BLaER1 treated with 17β-estradiol and CSF1 and Interleukin-3, amounts not matched to agents 10 nM and 100 nM (cell line): ENCODE results near the gene HCFC1.

Source experiments
- H3K27ac ChIP-seq, 11 experiments: shearing (Covaris generic); formaldehyde crosslinking; 2 replicates each; pipeline ENCODE4 v1.8.1; 2022
- H3K27me3 ChIP-seq, 11 experiments: shearing (Covaris generic); formaldehyde crosslinking; 2 replicates each; pipeline ENCODE4 v1.8.1; 2022
- H3K36me3 ChIP-seq, 11 experiments: shearing (Covaris generic); formaldehyde crosslinking; 2 replicates each; pipeline ENCODE4 v1.8.1; 2022
- H3K4me1 ChIP-seq, 10 experiments: shearing (Covaris generic); formaldehyde crosslinking; 2 replicates each; pipeline ENCODE4 v1.8.1; 2022
- H3K4me2 ChIP-seq, 11 experiments: shearing (Covaris generic); formaldehyde crosslinking; 2 replicates each; pipeline ENCODE4 v1.8.1; 2022
- H3K4me3 ChIP-seq, 10 experiments: shearing (Covaris generic); formaldehyde crosslinking; 2 replicates each; pipeline ENCODE4 v1.8.1; 2022
- H3K9ac ChIP-seq, 11 experiments: shearing (Covaris generic); formaldehyde crosslinking; 2 replicates each; pipeline ENCODE4 v1.8.1; 2022
- H3K9me3 ChIP-seq, 11 experiments: shearing (Covaris generic); formaldehyde crosslinking; replicated peaks in 1 of 11; 2 replicates each; pipeline ENCODE4 v1.8.1; 2022
- H4K20me1 ChIP-seq, 11 experiments: shearing (Covaris generic); formaldehyde crosslinking; 2 replicates each; pipeline ENCODE4 v1.8.1; 2022
- Cebpa-rat ChIP-seq, 11 experiments: shearing (Covaris generic); IDR thresholded peaks; 2 replicates each; pipeline ENCODE4 v1.8.1; 2022

Gene HCFC1

DNA sequence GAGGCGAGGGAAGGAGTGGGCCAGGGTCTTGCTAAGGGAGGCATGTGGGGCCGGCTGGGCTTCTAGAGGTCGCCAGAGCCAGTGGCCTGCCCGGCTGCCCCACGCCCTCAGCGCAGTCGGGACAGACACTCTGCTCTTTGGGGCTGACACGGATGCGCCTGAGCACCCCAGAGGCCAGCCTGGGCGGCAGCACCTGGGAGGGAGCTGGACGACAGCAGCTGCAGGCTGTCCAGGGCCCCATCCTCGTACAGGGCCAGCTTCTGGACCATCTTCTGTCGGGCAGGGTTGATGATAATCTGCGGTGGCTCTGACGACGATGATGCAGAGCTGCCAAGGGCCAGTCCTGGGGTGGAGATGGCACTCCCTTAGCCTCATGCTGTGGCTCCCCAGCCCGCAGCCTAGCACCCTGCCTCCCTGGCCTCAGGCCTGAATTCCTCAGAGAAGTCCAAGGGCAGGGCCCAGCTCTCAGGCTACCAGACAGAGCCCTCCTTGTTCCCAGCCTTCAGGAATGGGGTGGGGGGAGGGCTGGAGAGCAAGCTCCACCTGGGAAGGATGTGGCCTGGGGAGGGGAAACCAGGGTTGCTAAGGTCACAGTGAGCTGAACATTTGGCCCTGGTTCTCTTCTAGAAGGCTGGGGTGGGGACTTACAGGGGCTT, 40.8 kb upstream of the HCFC1 start:
- peaks cover 84 to 100% (median 97%) of the 10 kb centered on the region in 11 experiments for H3K27me3 ChIP-seq
- H3K9me3 ChIP-seq, result no peaks in the 10 kb centered on the region
- H3K27ac ChIP-seq, result peak overlapping the region in 9 of 11 experiments; percentile 27 to 68 (median 57); a peak in 16 of 22 replicates
- H3K4me2 ChIP-seq, result peak overlapping the region; percentile 53 to 83 (median 73)
- peaks cover 22 to 96% (median 76%) of the 10 kb centered on the region in 11 experiments; a peak in 21 of 22 replicates for H4K20me1 ChIP-seq
- H3K36me3 ChIP-seq, result peaks cover 44 to 71% (median 64%) of the 10 kb centered on the region in 11 experiments
- peaks cover 64 to 99% (median 92%) of the 10 kb centered on the region in 10 experiments for H3K4me1 ChIP-seq
- peak overlapping the region in 10 of 11 experiments; percentile 25 to 72 (median 55); a peak in 17 of 22 replicates for H3K9ac ChIP-seq
- TF ChIP-seq Cebpa-rat (IDR thresholded peaks at IDR 0.05), result no peak
- peak overlapping the region in 1 of 10 experiments; percentile 11; a peak in 1 of 20 replicates for H3K4me3 ChIP-seq

DNA sequence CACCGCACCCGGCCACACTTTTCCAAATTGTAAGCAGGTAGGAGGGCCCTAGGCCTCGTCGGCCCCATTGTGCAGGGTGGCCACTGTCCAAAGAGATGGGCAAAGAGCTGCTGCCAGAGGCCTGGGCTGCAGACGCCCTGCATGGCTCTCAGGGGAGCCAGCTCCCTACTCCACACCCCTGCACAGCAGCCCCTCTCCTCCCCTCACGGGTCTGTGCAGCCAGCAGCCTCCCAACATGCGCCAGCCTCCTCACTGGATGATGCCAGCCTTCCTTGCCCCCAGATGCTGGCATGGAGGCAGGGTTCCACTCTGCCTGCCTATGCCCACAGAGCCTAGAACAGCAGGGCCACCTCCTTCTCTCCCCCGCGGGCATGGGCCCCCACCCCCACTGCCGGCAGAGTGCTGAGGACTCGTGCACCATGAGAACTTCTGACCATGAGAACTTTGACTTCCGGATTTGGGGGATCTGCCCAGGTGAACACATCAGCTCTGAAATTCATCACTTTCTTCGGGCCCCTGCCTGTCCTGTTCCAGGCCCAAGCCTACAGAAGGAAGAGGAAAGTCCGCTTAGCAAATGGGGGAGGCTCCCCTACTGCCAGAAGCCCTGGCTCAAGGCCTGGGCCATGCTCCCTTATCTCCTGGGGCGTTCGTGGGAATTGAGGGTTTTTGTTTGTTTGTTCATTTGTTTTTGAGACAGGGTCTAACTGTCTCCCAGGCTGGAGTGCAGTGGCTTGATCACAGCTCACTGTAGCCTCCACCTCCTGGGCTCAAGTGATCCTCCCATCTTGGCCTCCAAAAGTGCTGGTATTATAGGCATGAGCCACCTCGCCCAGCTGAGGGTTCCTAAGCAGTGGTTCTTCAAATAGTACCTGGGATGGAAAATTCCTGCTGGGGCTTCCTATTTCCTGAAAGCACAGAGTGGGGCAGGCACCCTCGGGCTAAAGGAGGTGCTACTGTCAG, 40.0 kb upstream of the HCFC1 start:
- peak overlapping the region in 6 of 11 experiments; percentile 38 to 68 (median 62); a peak in 6 of 22 replicates for H3K27ac ChIP-seq
- no peak overlapping the region for H3K4me3 ChIP-seq
- peak overlapping the region in 6 of 11 experiments; percentile 14 to 72 (median 56); a peak in 9 of 22 replicates for H3K9ac ChIP-seq
- H3K27me3 ChIP-seq, result peaks cover 91 to 100% (median 99%) of the 10 kb centered on the region in 11 experiments
- peaks cover 64 to 99% (median 92%) of the 10 kb centered on the region in 10 experiments for H3K4me1 ChIP-seq
- H4K20me1 ChIP-seq, result peaks cover 16 to 96% (median 68%) of the 10 kb centered on the region in 11 experiments; a peak in 21 of 22 replicates
- H3K36me3 ChIP-seq, result peaks cover 37 to 63% (median 56%) of the 10 kb centered on the region in 11 experiments
- no peaks in the 10 kb centered on the region for H3K9me3 ChIP-seq
- TF ChIP-seq Cebpa-rat (IDR thresholded peaks at IDR 0.05), result no peak
- H3K4me2 ChIP-seq, result peak overlapping the region in 8 of 11 experiments; percentile 18 to 83 (median 73); a peak in 6 of 22 replicates

GRCh38 chrX:154010330-154011087, 38.9 kb upstream of the HCFC1 start:
- Histone ChIP-seq H4K20me1 (peaks cover 9 to 92% (median 57%) of the 10 kb centered on the region in 11 experiments; a peak in 21 of 22 replicates), H3K27me3 (peaks cover 94 to 100% (median 99%) of the 10 kb centered on the region in 11 experiments), H3K4me3 (no peak overlapping the region), H3K4me2 (peak overlapping the region in 4 of 11 experiments; percentile 2 to 33 (median 15); a peak in 2 of 22 replicates), H3K27ac (peak overlapping the region in 1 of 11 experiments; percentile 10; a peak in 1 of 22 replicates), H3K36me3 (peaks cover 25 to 55% (median 45%) of the 10 kb centered on the region in 11 experiments), H3K9me3 (peaks cover 0 to 8% (median 0%) of the 10 kb centered on the region in 11 experiments; a peak in 1 of 22 replicates), H3K4me1 (peaks cover 64 to 95% (median 89%) of the 10 kb centered on the region in 10 experiments), H3K9ac (no peak overlapping the region; a peak in 1 of 22 replicates)
- TF ChIP-seq Cebpa-rat (IDR thresholded peaks at IDR 0.05), result no peak

DNA sequence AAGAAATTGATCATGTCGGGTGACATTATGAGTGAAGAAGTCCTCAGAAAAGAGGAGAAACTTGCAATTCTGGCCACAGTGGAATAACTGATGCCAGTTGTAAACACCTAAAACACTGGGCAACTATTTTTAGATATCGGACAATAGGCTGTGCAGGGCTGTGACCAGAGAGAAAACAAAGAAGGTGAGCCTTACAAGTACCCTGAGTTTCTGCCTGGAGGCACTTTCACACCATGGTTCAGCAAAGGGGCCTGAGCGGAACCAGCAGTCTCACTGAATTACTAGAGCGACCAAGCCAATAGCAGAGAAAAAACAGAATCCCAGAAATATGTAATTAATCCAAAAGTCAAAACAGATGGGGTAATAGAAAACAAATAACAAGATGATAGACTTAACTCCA, 36.9 kb upstream of the HCFC1 start:
- TF ChIP-seq Cebpa-rat (IDR thresholded peaks at IDR 0.05), result no peak
- Histone ChIP-seq H3K9ac (peak overlapping the region; percentile 21 to 61 (median 47); a peak in 13 of 22 replicates), H3K27ac (peak overlapping the region; percentile 32 to 85 (median 67); a peak in 19 of 22 replicates), H3K36me3 (peaks cover 18 to 38% (median 33%) of the 10 kb centered on the region in 11 experiments; a peak in 20 of 22 replicates), H3K4me3 (peak overlapping the region in 1 of 10 experiments; percentile 35; a peak in 2 of 20 replicates), H3K4me2 (peak overlapping the region; percentile 51 to 78 (median 68)), H3K4me1 (peaks cover 73 to 98% (median 88%) of the 10 kb centered on the region in 10 experiments), H3K9me3 (peaks cover 0 to 8% (median 0%) of the 10 kb centered on the region in 11 experiments; a peak in 1 of 22 replicates), H4K20me1 (peaks cover 0 to 72% (median 37%) of the 10 kb centered on the region in 11 experiments; a peak in 20 of 22 replicates), H3K27me3 (peaks cover 95 to 100% (median 99%) of the 10 kb centered on the region in 11 experiments)

DNA sequence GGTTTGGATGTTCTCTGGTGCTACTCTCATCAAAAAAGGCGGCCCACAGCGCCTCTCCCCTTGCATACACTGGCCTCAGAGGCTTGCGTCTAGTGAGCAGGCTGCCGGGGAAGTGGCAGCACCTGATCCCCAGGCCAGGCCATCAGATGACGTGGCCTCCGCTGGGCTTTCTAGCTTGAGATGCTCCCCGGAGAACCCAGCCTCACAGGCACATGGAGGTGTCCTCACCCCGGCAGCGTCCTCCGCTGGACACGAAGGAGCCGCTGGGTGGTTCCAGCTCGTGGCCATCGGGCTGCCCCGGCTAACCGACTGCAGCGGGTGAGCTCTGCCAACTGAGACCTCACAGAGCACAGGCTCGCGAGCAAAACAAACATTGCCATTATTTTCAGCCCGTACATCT, 35.3 kb upstream of the HCFC1 start:
- Histone ChIP-seq H3K9ac (peak overlapping the region in 5 of 11 experiments; percentile 27 to 61 (median 52); a peak in 6 of 22 replicates), H3K27ac (peak overlapping the region in 9 of 11 experiments; percentile 57 to 85 (median 67); a peak in 14 of 22 replicates), H3K4me1 (peaks cover 76 to 99% (median 88%) of the 10 kb centered on the region in 10 experiments), H4K20me1 (peaks cover 0 to 56% (median 22%) of the 10 kb centered on the region in 11 experiments; a peak in 17 of 22 replicates), H3K4me2 (peak overlapping the region; percentile 51 to 78 (median 68)), H3K36me3 (peaks cover 6 to 25% (median 18%) of the 10 kb centered on the region in 11 experiments; a peak in 20 of 22 replicates), H3K4me3 (no peak overlapping the region; a peak in 1 of 20 replicates), H3K27me3 (peaks cover 96 to 100% (median 99%) of the 10 kb centered on the region in 11 experiments), H3K9me3 (peaks cover 0 to 8% (median 0%) of the 10 kb centered on the region in 11 experiments; a peak in 1 of 22 replicates)
- no peak for TF ChIP-seq Cebpa-rat (IDR thresholded peaks at IDR 0.05)

DNA sequence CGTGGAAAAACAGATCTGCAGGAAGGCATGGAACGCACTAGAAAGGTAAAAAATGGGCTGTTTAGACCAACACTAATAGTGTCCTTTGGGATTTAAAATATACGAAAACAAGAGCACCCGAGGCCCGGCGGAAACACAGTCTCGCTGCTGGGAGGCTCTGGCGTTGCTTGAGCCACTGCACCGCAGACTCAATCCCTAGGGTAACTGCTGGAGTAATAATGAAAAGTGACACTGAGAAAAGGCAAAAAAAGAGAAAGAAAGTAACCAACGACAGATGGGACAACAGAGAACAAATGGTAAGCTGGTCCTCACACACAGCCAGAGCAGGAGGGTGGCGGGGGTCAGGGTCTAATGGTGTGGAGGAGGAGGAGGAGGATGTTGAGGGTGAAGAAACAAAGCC, 32.7 kb upstream of the HCFC1 start:
- Histone ChIP-seq H3K9ac (peak overlapping the region in 8 of 11 experiments; percentile 46 to 79 (median 66); a peak in 15 of 22 replicates), H3K4me3 (peak overlapping the region in 5 of 10 experiments; percentile 11 to 22 (median 20); a peak in 5 of 20 replicates), H3K9me3 (peaks cover 0 to 11% (median 0%) of the 10 kb centered on the region in 11 experiments; a peak in 4 of 22 replicates), H4K20me1 (peaks cover 0 to 38% (median 6%) of the 10 kb centered on the region in 11 experiments; a peak in 10 of 22 replicates), H3K36me3 (peaks cover 0 to 10% (median 0%) of the 10 kb centered on the region in 11 experiments; a peak in 5 of 22 replicates), H3K27ac (peak overlapping the region in 10 of 11 experiments; percentile 16 to 87 (median 80); a peak in 18 of 22 replicates), H3K4me1 (peaks cover 76 to 95% (median 83%) of the 10 kb centered on the region in 10 experiments), H3K4me2 (peak overlapping the region; percentile 59 to 76 (median 71)), H3K27me3 (peaks cover 93 to 100% (median 99%) of the 10 kb centered on the region in 11 experiments)
- TF ChIP-seq Cebpa-rat (IDR thresholded peaks at IDR 0.05), result no peak; a peak in 1 of 22 replicates

DNA sequence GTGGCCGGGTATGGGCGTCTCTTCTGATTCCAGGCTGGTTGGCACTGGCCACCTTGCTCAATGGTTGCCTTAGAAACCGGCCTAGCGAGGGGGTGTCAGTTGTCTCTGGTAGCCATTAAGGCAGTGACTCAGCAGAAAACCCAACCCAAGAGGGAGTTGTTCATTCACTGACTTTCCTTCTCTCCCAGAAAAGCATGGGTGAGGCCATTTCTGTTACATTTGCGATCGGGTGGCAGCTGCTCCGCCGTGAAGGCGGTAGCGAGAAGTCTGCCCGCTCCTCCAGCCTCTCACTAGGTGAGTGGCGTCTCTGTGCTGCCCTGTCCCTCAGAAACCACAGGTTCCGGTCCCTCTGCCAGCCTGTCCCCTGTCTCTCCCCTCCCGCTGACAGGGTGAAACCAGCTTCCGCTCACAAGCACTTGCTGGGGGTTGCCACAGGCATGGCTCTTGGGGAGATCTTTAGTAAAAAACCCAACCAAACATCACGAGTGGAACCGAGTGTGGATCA, 30.6 kb upstream of the HCFC1 start:
- H3K9ac ChIP-seq, result peak overlapping the region; percentile 48 to 79 (median 69)

More for the DNA sequence above, 30.6 kb upstream of the HCFC1 start:
- Histone ChIP-seq H3K9me3 (peaks cover 0 to 11% (median 0%) of the 10 kb centered on the region in 11 experiments; a peak in 4 of 22 replicates), H3K4me3 (peak overlapping the region in 3 of 10 experiments; percentile 23 to 37 (median 35); a peak in 5 of 20 replicates), H3K27me3 (peaks cover 93 to 100% (median 99%) of the 10 kb centered on the region in 11 experiments), H4K20me1 (peaks cover 0 to 24% (median 0%) of the 10 kb centered on the region in 11 experiments; a peak in 10 of 22 replicates), H3K36me3 (peaks cover 0 to 10% (median 0%) of the 10 kb centered on the region in 11 experiments; a peak in 4 of 22 replicates), H3K4me1 (peaks cover 58 to 75% (median 63%) of the 10 kb centered on the region in 10 experiments), H3K4me2 (peak overlapping the region; percentile 59 to 76 (median 71)), H3K27ac (peak overlapping the region; percentile 65 to 87 (median 79))
- no peak for TF ChIP-seq Cebpa-rat (IDR thresholded peaks at IDR 0.05)
